Kidney (tissue), 14 donors: ENCODE results near the gene PRRC2B. TPM values are rescaled to one million over a fixed set of nuclear protein-coding genes. Genes with fewer than 3 reads are reported as not detected.

Source experiments
- DNase-seq, 5 donors: peaks; one replicate each; pipeline ENCODE4 v3.0.0-alpha.2; 2013 to 2020
- FAIRE-seq: peaks from 2 replicates; lab custom pipeline; 2012; peaks lifted over from hg19 to GRCh38; lab: Jason Lieb, UNC
- H3K27ac ChIP-seq, 2 donors: one replicate each; pipeline ENCODE4 v1.7.0; 2013; ENCODE audit warnings: low read depth in 2 of 2, low read length in 2 of 2, inconsistent platforms in 1 of 2
- H3K27me3 ChIP-seq: one replicate; pipeline ENCODE4 v1.7.1; 2013; ENCODE audit warnings: low read length, inconsistent platforms; ENCODE audit not compliant: control insufficient read depth, insufficient read depth
- H3K36me3 ChIP-seq, 3 donors: one replicate each; pipeline versions ENCODE4 v1.7.0 to v1.7.1; 2013; ENCODE audit warnings: low read length in 3 of 3, control low read depth in 1 of 3, inconsistent platforms in 1 of 3; ENCODE audit not compliant: insufficient read depth in 3 of 3, control insufficient read depth in 2 of 3
- H3K4me1 ChIP-seq, 3 donors: one replicate each; pipeline versions ENCODE4 v1.7.0 to v1.7.1; 2013; ENCODE audit warnings: low read length in 3 of 3, inconsistent platforms in 1 of 3, low read depth in 1 of 3; ENCODE audit not compliant: control insufficient read depth in 2 of 3, insufficient read depth in 2 of 3
- H3K4me3 ChIP-seq, 3 donors: one replicate each; pipeline versions ENCODE4 v1.7.0 to v1.8.1; 2013; ENCODE audit warnings: low read length in 3 of 3, control low read depth in 1 of 3, inconsistent platforms in 1 of 3
- H3K9ac ChIP-seq, 3 donors: one replicate each; pipeline versions ENCODE4 v1.7.0 to v1.7.1; 2013; ENCODE audit warnings: low read length in 3 of 3, control low read depth in 1 of 3, inconsistent platforms in 1 of 3
- H3K9me3 ChIP-seq, 3 donors: one replicate each; pipeline versions ENCODE4 v1.7.0 to v1.7.1; 2013; ENCODE audit warnings: low read length in 3 of 3, control low read depth in 1 of 3, inconsistent platforms in 1 of 3; ENCODE audit not compliant: control insufficient read depth in 2 of 3, insufficient read depth in 1 of 3
- CTCF ChIP-seq: IDR thresholded peaks from 3 replicates; pipeline ENCODE4 v1.5.1; 2012; ENCODE audit warnings: mild to moderate bottlenecking, moderate library complexity, borderline replicate concordance; ENCODE audit not compliant: insufficient read depth; ENCODE audit errors: extremely low read depth
- intact Hi-C: fragments of 100-400 bp; cut with DNase I; formaldehyde crosslinking; loops from one replicate; pipeline ENCODE4 v1.11.1; 2022
- polyA plus RNA-seq: library from polyadenylated mRNA; stranded (reverse); fragments of 350-450 nt; fragmentation: Illumina TruSeq; extraction: RNeasy Lipid Tissue Mini Kit (QIAGEN cat#74804); gene quantifications from one replicate; pipeline ENCODE4 v1.2.3, GENCODE V29; 2014; ENCODE audit warnings: low read depth, low replicate concordance; ENCODE audit not compliant: insufficient read depth
- total RNA-seq: library from RNA; stranded (reverse); fragmentation: NEBNext Ultra II Directional; extraction: Animal tissue kit (Norgen Biotek cat#: 25700); gene quantifications from one replicate; pipeline ENCODE4 v1.2.1, GENCODE V29; 2021
- donor health status: control.
- donor health status: control.
- donor health status: control.
- donor health status: control.
- donor health status: control.
- donor health status: DM: yes; HTN: yes; CAD: no.
- donor health status: Normal renal cell carcinoma (clear cell type).

PRRC2B gene
- total and polyA plus RNA-seq, 2 donors from 2014 or later: 37.4 to 227 TPM

GRCh38 chr9:131543141-131543540 lies 149.3 kb downstream of the PRRC2B start:
- Histone ChIP-seq H3K27ac (no peak overlapping the region), H3K9ac (no peak overlapping the region), H3K4me1 (peaks cover 0 to 2% (median 0%) of the 10 kb centered on the region in 3 donors), H3K9me3 (peaks cover 0 to 8% (median 0%) of the 10 kb centered on the region in 3 donors), H3K36me3 (no peaks in the 10 kb centered on the region), H3K4me3 (no peak overlapping the region), H3K27me3 (peaks cover 2% of the 10 kb centered on the region)
- TF ChIP-seq CTCF: no peak
- DNase-seq (no peak), FAIRE-seq (no peak)
- intact Hi-C loops: no loop called here

- Histone ChIP-seq H3K4me1 (peaks cover 0 to 2% (median 0%) of the 10 kb centered on the region in 3 donors), H3K27ac (peak within 1 kb of the TSS in 1 of 2 donors; percentile 9), H3K9me3 (peaks cover 0 to 8% (median 0%) of the 10 kb centered on the region in 3 donors), H3K27me3 (peaks cover 2% of the 10 kb centered on the region), H3K9ac (no peak within 1 kb of the TSS), H3K36me3 (no peaks in the 10 kb centered on the region), H3K4me3 (peak within 1 kb of the TSS in 2 of 3 donors; percentile 15 to 52)
- FAIRE-seq (no peak), DNase-seq (peak; percentile 90 to 93 (median 92))
- TF ChIP-seq CTCF: no peak
- intact Hi-C loops: no loop called here
Observed at GRCh38 chr9:131545003-131545785, 151.3 kb downstream of the PRRC2B start, which contains the start of gene PRRT1B. Gene PRRT1B, plus strand, starts transcription at chr9:131545523. Its CDS starts 93 bp downstream, at chr9:131545616.

- no peaks in the 10 kb centered on the region for H3K36me3 ChIP-seq
- peaks cover 2% of the 10 kb centered on the region for H3K27me3 ChIP-seq
- no peak overlapping the region for H3K4me3 ChIP-seq
- intact Hi-C loops: no loop called here
- no peak overlapping the region for H3K9ac ChIP-seq
- H3K4me1 ChIP-seq: peaks cover 0 to 2% (median 0%) of the 10 kb centered on the region in 3 donors
- no peak overlapping the region for H3K27ac ChIP-seq
- FAIRE-seq (no peak), DNase-seq (peak in 4 of 5 donors; percentile 41 to 80 (median 49))
- peaks cover 0 to 8% (median 0%) of the 10 kb centered on the region in 3 donors for H3K9me3 ChIP-seq
- no peak for TF ChIP-seq CTCF
Observed at GRCh38 chr9:131545786-131546335, 152.0 kb downstream of the PRRC2B start.
